ENCODE results near the gene DARS2. TPM values are rescaled to one million over a fixed set of nuclear protein-coding genes. Genes with fewer than 3 reads are reported as not detected.
"Not testable (repeated sequence)": the region's sequence is repeated elsewhere in the genome, so short reads cannot be mapped to it uniquely, and the experiment has no call there.

DARS2 gene
- polyA plus RNA-seq, 1 donor from 2014 or later: 4.5 TPM

GRCh38 chr1:173856903-173857302 lies 32.4 kb downstream of the DARS2 start:
- H3K27me3 ChIP-seq (ENCODE audit: insufficient read depth, low read depth, low read length): no peaks in the 10 kb centered on the region
- H3K9me2 ChIP-seq (ENCODE audit: insufficient read depth, low read length): no peaks in the 10 kb centered on the region
- H3F3A ChIP-seq (ENCODE audit: insufficient read depth, low read length, poor library complexity, severe bottlenecking): no peaks in the 10 kb centered on the region
- H3K9ac ChIP-seq (ENCODE audit: low read length): no peak overlapping the region
- H3K4me2 ChIP-seq (ENCODE audit: low read length): no peak overlapping the region
- no peaks in the 10 kb centered on the region for H3K9me3 ChIP-seq (ENCODE audit: low read length)
- no peak for TF ChIP-seq SMC3 (conservative IDR thresholded peaks at IDR 0.05; ENCODE audit: poor library complexity)
- TF ChIP-seq EZH2 (IDR thresholded peaks at IDR 0.05; ENCODE audit: borderline replicate concordance, insufficient read depth, low read length, poor library complexity, severe bottlenecking): no peak
- no peak for TF ChIP-seq MXI1 (conservative IDR thresholded peaks at IDR 0.05; ENCODE audit: poor library complexity, severe bottlenecking)
- no peak for TF ChIP-seq POLR2AphosphoS5 (IDR thresholded peaks at IDR 0.05)
- TF ChIP-seq EP300 (conservative IDR thresholded peaks at IDR 0.05; ENCODE audit: poor library complexity, severe bottlenecking): no peak
- no peak overlapping the region for H3K4me3 ChIP-seq (ENCODE audit: low read length)
- H4K20me1 ChIP-seq (ENCODE audit: insufficient read depth): no peaks in the 10 kb centered on the region
- no peaks in the 10 kb centered on the region for H3K79me2 ChIP-seq (replicated peaks; ENCODE audit: insufficient read depth, low read length)
- H3K27ac ChIP-seq (ENCODE audit: low read length): no peak overlapping the region
- peaks cover 5% of the 10 kb centered on the region for H3K36me3 ChIP-seq (ENCODE audit: insufficient read depth, low read length)
- no peak overlapping the region for H2AFZ ChIP-seq (ENCODE audit: low read depth, low read length)

- TF ChIP-seq REST (IDR thresholded peaks at IDR 0.05; ENCODE audit: borderline replicate concordance) (no peak), CTCF (IDR thresholded peaks at IDR 0.05; ENCODE audit: poor library complexity, severe bottlenecking) (no peak), SMC3 (conservative IDR thresholded peaks at IDR 0.05; ENCODE audit: poor library complexity) (no peak), TAF1 (IDR thresholded peaks at IDR 0.05; ENCODE audit: low read depth) (no peak), POLR2AphosphoS5 (IDR thresholded peaks at IDR 0.05) (no peak), MXI1 (conservative IDR thresholded peaks at IDR 0.05; ENCODE audit: poor library complexity, severe bottlenecking) (no peak), EP300 (conservative IDR thresholded peaks at IDR 0.05; ENCODE audit: poor library complexity, severe bottlenecking) (no peak), EZH2 (IDR thresholded peaks at IDR 0.05; ENCODE audit: borderline replicate concordance, insufficient read depth, low read length, poor library complexity, severe bottlenecking) (no peak), RAD21 (conservative IDR thresholded peaks at IDR 0.05) (no peak)
- Histone ChIP-seq H3K36me3 (ENCODE audit: insufficient read depth, low read length) (peaks cover 5% of the 10 kb centered on the region), H3K4me2 (ENCODE audit: low read length) (no peak overlapping the region)
Measured at GRCh38 chr1:173857363-173857917, 33.0 kb downstream of the DARS2 start.

GRCh38 chr1:173859547-173859946 lies 35.1 kb downstream of the DARS2 start:
- not testable (repeated sequence) for H3K4me3 ChIP-seq (ENCODE audit: low read length); H3K9me2 ChIP-seq (ENCODE audit: insufficient read depth, low read length); H3K27me3 ChIP-seq (ENCODE audit: insufficient read depth, low read depth, low read length); H2AFZ ChIP-seq (ENCODE audit: low read depth, low read length); H3K79me2 ChIP-seq (replicated peaks; ENCODE audit: insufficient read depth, low read length); H3K9ac ChIP-seq (ENCODE audit: low read length); H3K36me3 ChIP-seq (ENCODE audit: insufficient read depth, low read length); H4K20me1 ChIP-seq (ENCODE audit: insufficient read depth); H3K9me3 ChIP-seq (ENCODE audit: low read length); H3F3A ChIP-seq (ENCODE audit: insufficient read depth, low read length, poor library complexity, severe bottlenecking); H3K4me2 ChIP-seq (ENCODE audit: low read length); H3K27ac ChIP-seq (ENCODE audit: low read length)

More at GRCh38 chr1:173857363-173857917, 33.0 kb downstream of the DARS2 start:
- Histone ChIP-seq H3K79me2 (replicated peaks; ENCODE audit: insufficient read depth, low read length) (no peaks in the 10 kb centered on the region), H3K9me2 (ENCODE audit: insufficient read depth, low read length) (no peaks in the 10 kb centered on the region), H3K9ac (ENCODE audit: low read length) (no peak overlapping the region), H4K20me1 (ENCODE audit: insufficient read depth) (no peaks in the 10 kb centered on the region), H2AFZ (ENCODE audit: low read depth, low read length) (no peak overlapping the region), H3K4me3 (ENCODE audit: low read length) (no peak overlapping the region), H3K9me3 (ENCODE audit: low read length) (no peaks in the 10 kb centered on the region), H3F3A (ENCODE audit: insufficient read depth, low read length, poor library complexity, severe bottlenecking) (no peaks in the 10 kb centered on the region), H3K27me3 (ENCODE audit: insufficient read depth, low read depth, low read length) (no peaks in the 10 kb centered on the region), H3K27ac (ENCODE audit: low read length) (no peak overlapping the region)

Data from neural cell (in vitro differentiated cells).